AG09319 (cell line): ENCODE results near the gene RBM20.

Experiments
- DNase-seq: peaks from one replicate; pipeline ENCODE4 v3.0.0-alpha.2; 2010; ENCODE audit warnings: low read depth; ENCODE audit errors: extremely low read depth
- TF ChIP-seq, protein P1 (sequence below): IDR thresholded peaks from 2 replicates; pipeline ENCODE4 v1.5.1; 2011; ENCODE audit warnings: low read depth, mild to moderate bottlenecking, inconsistent platforms, low read length, moderate library complexity

The RBM20 gene

DNA sequence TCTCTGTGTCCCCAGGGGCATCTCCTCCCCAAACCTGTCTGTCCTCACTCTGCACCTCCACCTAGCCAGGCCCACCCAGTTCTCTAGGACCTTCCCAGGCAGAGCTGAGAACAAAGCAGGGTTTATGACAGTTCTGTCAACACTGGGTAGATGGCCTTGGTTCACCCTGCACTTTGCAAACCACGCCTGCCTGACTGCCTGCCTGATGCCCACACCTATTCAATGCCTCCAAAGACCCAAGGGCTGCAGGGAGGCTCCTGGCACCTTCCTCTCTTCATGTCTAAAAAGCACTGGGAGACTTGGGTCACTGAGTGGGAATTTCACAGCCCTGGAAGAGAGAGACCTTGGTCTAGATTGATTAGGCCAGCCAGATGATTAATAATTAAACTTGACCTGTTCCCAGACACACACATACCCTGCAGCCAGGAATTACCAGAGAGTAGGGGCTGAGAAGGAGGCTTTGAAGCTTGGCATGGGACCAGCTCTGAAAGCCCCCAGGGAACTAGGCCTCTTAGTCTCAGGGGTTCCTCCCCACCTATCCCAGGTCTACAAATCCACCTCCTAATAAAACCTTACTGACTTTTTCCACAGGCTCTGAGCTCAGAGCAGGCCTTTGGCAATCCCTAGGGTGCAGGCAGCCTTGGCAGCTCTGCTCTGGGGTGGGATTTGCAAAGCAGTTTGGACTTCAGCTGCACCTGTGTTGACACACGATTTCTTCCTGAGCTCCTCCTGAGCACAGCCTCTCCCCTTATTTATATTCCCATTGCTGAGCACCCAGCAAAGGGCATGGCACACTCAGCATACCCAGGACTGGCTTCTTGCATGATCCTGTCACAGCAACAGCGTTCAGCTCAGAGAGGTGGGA lies 201.9 kb downstream of the RBM20 start:
- TF ChIP-seq, protein P1, sequence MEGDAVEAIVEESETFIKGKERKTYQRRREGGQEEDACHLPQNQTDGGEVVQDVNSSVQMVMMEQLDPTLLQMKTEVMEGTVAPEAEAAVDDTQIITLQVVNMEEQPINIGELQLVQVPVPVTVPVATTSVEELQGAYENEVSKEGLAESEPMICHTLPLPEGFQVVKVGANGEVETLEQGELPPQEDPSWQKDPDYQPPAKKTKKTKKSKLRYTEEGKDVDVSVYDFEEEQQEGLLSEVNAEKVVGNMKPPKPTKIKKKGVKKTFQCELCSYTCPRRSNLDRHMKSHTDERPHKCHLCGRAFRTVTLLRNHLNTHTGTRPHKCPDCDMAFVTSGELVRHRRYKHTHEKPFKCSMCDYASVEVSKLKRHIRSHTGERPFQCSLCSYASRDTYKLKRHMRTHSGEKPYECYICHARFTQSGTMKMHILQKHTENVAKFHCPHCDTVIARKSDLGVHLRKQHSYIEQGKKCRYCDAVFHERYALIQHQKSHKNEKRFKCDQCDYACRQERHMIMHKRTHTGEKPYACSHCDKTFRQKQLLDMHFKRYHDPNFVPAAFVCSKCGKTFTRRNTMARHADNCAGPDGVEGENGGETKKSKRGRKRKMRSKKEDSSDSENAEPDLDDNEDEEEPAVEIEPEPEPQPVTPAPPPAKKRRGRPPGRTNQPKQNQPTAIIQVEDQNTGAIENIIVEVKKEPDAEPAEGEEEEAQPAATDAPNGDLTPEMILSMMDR, result no peak
- DNase-seq, result no peak

GRCh38 chr10:110847374-110847773 lies 203.2 kb downstream of the RBM20 start:
- TF ChIP-seq, protein P1, result no peak
- no peak for DNase-seq

GRCh38 chr10:110848106-110848505 lies 204.0 kb downstream of the RBM20 start:
- TF ChIP-seq, protein P1, result no peak
- no peak for DNase-seq

GRCh38 chr10:110850099-110850498 lies 206.0 kb downstream of the RBM20 start:
- no peak for DNase-seq
- TF ChIP-seq, protein P1, result no peak

GRCh38 chr10:110851020-110851612 lies 207.0 kb downstream of the RBM20 start:
- TF ChIP-seq, protein P1, result no peak

DNA sequence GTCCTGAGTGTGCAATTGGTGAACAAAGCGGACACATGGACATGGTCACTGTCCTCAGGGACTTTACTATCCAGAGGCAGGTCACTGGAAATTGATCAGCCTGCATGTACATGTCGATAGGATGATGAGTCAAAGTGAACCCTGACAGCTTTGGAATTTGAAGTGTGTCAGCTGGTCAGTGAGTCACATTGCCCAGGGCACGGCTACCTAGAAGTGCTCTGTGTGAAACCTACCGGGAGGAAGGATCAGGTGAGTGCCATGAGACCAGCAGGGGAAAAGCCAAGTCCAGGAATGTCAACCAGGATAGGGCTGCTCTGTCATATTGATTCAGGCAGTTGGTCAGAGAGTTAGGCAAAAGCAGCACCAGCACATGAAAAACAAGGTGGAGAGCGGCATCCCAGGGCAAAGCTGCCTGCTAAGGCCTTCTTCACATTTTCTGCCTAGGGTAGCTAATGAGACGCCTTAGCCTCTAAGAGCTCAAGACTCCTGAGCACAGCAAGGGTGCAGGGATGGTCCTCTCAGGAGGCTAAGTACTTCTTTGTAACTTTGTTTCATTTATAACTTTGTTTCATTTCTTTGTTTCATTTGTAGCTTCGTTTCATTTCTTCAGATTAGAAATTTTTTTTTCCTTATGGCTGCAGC lies 208.2 kb downstream of the RBM20 start:
- TF ChIP-seq, protein P1, result no peak
- no peak for DNase-seq

More at GRCh38 chr10:110851020-110851612, 207.0 kb downstream of the RBM20 start:
- no peak for DNase-seq

GRCh38 chr10:110852947-110853346 lies 208.8 kb downstream of the RBM20 start:
- no peak for DNase-seq
- TF ChIP-seq, protein P1, result no peak
